ENCODE measurements around the gene CAMSAP1. TPM values are rescaled to one million over a fixed set of nuclear protein-coding genes. Genes with fewer than 3 reads are reported as not detected.

The CAMSAP1 gene
- total and polyA plus RNA-seq, 2 donors from 2014 or later = 3.3 to 38.6 TPM

DNA sequence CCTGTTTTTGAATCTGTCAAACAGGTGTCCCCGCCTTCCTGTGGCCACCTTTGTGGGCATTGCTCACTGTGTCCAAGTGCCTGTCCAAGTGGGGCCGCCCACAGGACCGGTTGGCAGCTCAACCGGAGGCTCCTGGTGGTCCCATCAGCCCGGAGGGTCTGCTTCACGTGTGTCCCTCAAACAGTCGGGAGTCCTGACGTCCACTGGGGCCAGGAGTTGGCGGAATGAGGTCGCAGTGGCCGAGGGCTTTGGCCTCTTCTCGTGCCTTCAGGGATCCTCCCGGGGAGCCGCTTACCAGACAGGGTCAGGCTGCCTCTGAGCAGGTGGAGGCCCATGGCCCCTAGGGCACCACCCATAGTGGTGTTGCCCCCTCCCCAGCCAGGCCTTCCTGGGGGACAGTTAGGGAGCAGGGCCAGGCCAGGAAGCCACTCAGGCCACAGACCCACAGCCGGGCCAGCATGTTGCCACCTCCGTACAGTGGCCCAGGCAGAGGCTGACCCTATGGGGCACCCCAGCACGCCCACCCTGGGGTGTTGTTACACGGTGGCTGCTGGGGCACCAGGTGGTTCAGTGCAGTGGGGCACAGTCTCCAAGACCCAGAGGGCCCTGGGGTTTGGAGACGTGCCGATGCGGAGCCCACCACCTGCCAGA, 135.8 kb downstream of the CAMSAP1 start:
- Histone ChIP-seq H3K27me3 (ENCODE audit: control insufficient read depth, insufficient read depth, low read length) (no peaks in the 10 kb centered on the region), H3K4me3 (ENCODE audit: low read length in 3 of 3) (no peak overlapping the region), H3K4me1 (ENCODE audit: control insufficient read depth in 2 of 3, insufficient read depth in 2 of 3, low read depth in 1 of 3, low read length in 3 of 3) (no peaks in the 10 kb centered on the region), H3K9ac (ENCODE audit: low read length in 3 of 3) (no peak overlapping the region), H3K9me3 (ENCODE audit: control insufficient read depth in 2 of 3, insufficient read depth in 1 of 3, low read length in 3 of 3) (peaks cover 0 to 3% (median 0%) of the 10 kb centered on the region in 3 donors), H3K27ac (ENCODE audit: low read depth in 2 of 2, low read length in 2 of 2) (no peak overlapping the region), H3K36me3 (ENCODE audit: control insufficient read depth in 2 of 3, insufficient read depth in 3 of 3, low read length in 3 of 3) (no peaks in the 10 kb centered on the region)
- intact Hi-C loops (cut with DNase I) = no loop called here
- DNase-seq = no peak
- FAIRE-seq = no peak
- TF ChIP-seq CTCF (IDR thresholded peaks at IDR 0.05; ENCODE audit: borderline replicate concordance, extremely low read depth, insufficient read depth) = no peak

DNA sequence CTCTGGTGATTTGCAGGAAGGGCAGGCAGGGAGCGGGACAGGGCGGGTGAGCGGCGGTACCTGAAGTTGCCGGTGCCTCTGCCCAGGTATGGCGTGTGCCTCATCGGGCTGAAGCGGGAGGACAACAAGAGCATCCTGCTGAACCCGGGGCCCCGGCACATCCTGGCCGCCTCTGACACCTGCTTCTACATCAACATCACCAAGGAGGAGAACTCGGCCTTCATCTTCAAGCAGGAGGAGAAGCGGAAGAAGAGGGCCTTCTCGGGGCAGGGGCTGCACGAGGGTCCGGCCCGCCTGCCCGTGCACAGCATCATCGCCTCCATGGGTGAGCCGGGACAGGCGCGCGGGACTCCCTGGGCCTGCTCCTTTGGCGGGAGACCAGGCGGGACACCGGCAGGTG, 136.6 kb downstream of the CAMSAP1 start:
- H3K9me3 ChIP-seq (ENCODE audit: control insufficient read depth in 2 of 3, insufficient read depth in 1 of 3, low read length in 3 of 3) = peaks cover 0 to 10% (median 0%) of the 10 kb centered on the region in 3 donors
- no peak for TF ChIP-seq CTCF (IDR thresholded peaks at IDR 0.05; ENCODE audit: borderline replicate concordance, extremely low read depth, insufficient read depth)
- DNase-seq (no peak), FAIRE-seq (no peak)
- no peaks in the 10 kb centered on the region for H3K4me1 ChIP-seq (ENCODE audit: control insufficient read depth in 2 of 3, insufficient read depth in 2 of 3, low read depth in 1 of 3, low read length in 3 of 3)
- intact Hi-C loops (cut with DNase I) = no loop called here
- no peak overlapping the region for H3K27ac ChIP-seq (ENCODE audit: low read depth in 2 of 2, low read length in 2 of 2)
- no peak overlapping the region for H3K4me3 ChIP-seq (ENCODE audit: low read length in 3 of 3)
- no peaks in the 10 kb centered on the region for H3K36me3 ChIP-seq (ENCODE audit: control insufficient read depth in 2 of 3, insufficient read depth in 3 of 3, low read length in 3 of 3)
- no peak overlapping the region for H3K9ac ChIP-seq (ENCODE audit: low read length in 3 of 3)
- no peaks in the 10 kb centered on the region for H3K27me3 ChIP-seq (ENCODE audit: control insufficient read depth, insufficient read depth, low read length)

DNA sequence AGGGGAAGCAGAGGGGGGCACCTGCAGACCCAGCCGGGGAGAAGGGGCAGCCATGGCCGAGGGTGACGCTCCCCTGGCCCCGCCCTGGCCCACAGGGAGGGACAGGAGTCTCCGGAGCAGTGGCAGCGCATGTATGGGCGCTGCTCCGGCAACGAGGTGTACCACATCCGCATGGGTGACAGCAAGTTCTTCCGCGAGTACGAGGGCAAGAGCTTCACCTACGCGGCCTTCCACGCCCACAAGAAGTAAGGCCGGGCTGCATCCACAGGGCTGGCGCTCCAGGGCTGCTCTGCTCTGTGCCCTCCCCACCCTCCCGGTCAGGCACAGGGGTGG, 137.2 kb downstream of the CAMSAP1 start:
- Histone ChIP-seq H3K4me3 (ENCODE audit: low read length in 3 of 3) (no peak overlapping the region), H3K4me1 (ENCODE audit: control insufficient read depth in 2 of 3, insufficient read depth in 2 of 3, low read depth in 1 of 3, low read length in 3 of 3) (no peaks in the 10 kb centered on the region), H3K9ac (ENCODE audit: low read length in 3 of 3) (no peak overlapping the region), H3K36me3 (ENCODE audit: control insufficient read depth in 2 of 3, insufficient read depth in 3 of 3, low read length in 3 of 3) (no peaks in the 10 kb centered on the region), H3K9me3 (ENCODE audit: control insufficient read depth in 2 of 3, insufficient read depth in 1 of 3, low read length in 3 of 3) (peaks cover 0 to 13% (median 0%) of the 10 kb centered on the region in 3 donors), H3K27ac (ENCODE audit: low read depth in 2 of 2, low read length in 2 of 2) (no peak overlapping the region), H3K27me3 (ENCODE audit: control insufficient read depth, insufficient read depth, low read length) (no peaks in the 10 kb centered on the region)
- intact Hi-C loops (cut with DNase I) = no loop called here
- DNase-seq = no peak
- TF ChIP-seq CTCF (IDR thresholded peaks at IDR 0.05; ENCODE audit: borderline replicate concordance, extremely low read depth, insufficient read depth) = no peak
- no peak for FAIRE-seq
